ENCODE measurements around the gene FGGY.

DNA sequence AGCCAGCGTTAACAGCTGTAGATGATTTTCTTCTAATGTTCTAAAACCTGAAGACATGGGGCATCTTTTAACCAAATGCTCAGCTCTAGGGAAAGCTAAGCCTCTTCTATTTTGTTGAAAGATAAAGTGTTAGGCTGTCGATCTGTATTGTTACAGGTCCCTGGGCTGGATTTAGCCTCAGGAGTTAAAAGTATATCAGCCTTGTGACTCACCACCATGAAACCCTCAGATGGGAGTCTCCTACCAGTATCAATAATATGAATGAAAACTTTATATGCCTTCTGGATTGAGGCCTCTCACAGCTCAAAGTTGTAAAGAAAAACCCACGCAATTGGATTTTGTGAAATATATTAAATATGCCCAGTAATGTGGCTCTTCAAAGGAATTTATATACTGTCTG is 231.6 kb downstream of the FGGY start:
- TF ChIP-seq POLR2A (IDR thresholded peaks at IDR 0.05; ENCODE audit: low read length) (no peak), GATA1 (IDR thresholded peaks at IDR 0.05; ENCODE audit: low read depth, low read length) (no peak)
